Suprapubic skin (tissue), 3 donors: ENCODE measurements around the gene CFAP77.

Source experiments
- CTCF ChIP-seq, 2 donors: fragments of 200-600 bp in 1 of 2; fragments of 450-650 bp in 1 of 2; sonication (generic) in 1 of 2; IDR thresholded peaks; one replicate each; pipeline ENCODE4 v1.5.1; 2016 to 2019; ENCODE audit warnings: antibody characterized with exemption in 2 of 2, mild to moderate bottlenecking in 1 of 2, moderate library complexity in 1 of 2
- EP300 ChIP-seq: sonication (generic); formaldehyde crosslinking; IDR thresholded peaks from one replicate; pipeline ENCODE4 v1.6.1; 2017; ENCODE audit warnings: antibody characterized with exemption
- POLR2A ChIP-seq, 2 donors: fragments of 450-650 bp; IDR thresholded peaks; one replicate each; pipeline ENCODE4 v1.6.1; 2017; ENCODE audit warnings: antibody characterized with exemption in 2 of 2, mild to moderate bottlenecking in 2 of 2, moderate library complexity in 2 of 2

- TF ChIP-seq CTCF (IDR thresholded peaks at IDR 0.05) (no peak), EP300 (no peak), POLR2A (IDR thresholded peaks at IDR 0.05) (no peak)
These were observed 54.5 kb downstream of the CFAP77 start for GRCh38 chr9:132464547-132464946.
